GM12892 (cell line): ENCODE measurements around the gene STK32B.

Experiments
- DNase-seq: peaks from one replicate; pipeline ENCODE4 v3.0.0; 2011; ENCODE audit not compliant: insufficient read length
- FAIRE-seq: peaks from 2 replicates; lab custom pipeline; 2011; peaks lifted over from hg19 to GRCh38; lab: Jason Lieb, UNC
- POLR2A ChIP-seq: IDR thresholded peaks from 2 replicates; pipeline ENCODE4 v1.6.1; 2011; ENCODE audit warnings: low read depth, low read length, control low read depth
- POLR2AphosphoS5 ChIP-seq: IDR thresholded peaks from 2 replicates; pipeline ENCODE4 v1.6.1; 2011; ENCODE audit warnings: low read depth, low read length, control low read depth
- TAF1 ChIP-seq: IDR thresholded peaks from 2 replicates; pipeline ENCODE4 v1.6.1; 2011; ENCODE audit warnings: low read depth, mild to moderate bottlenecking, control low read depth, low read length, borderline replicate concordance

STK32B gene

DNA sequence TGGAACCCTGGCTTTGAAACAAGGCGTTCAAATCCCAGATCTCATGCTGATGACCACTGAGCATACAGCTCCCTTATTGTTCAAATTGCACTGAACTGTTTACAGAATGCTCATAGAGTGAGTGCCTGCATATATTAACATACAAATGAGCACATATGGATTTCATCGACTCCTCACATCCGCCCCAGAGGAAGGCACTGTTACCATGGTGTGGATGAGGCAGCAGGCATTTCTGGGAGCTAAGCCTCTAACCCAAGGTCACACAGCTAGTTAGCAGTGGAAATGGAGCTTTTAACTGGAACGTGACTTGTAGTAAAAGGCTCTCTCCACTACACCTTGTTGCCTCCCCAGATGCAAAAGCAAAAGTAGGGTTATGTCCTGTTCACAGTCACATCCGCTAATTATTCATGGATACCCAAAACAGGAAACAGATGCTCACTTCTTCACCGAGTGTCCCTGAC lies 289.7 kb downstream of the STK32B start:
- FAIRE-seq (no peak), DNase-seq (no peak)
- no peak for TF ChIP-seq POLR2AphosphoS5
- TF ChIP-seq POLR2A, result no peak
- TF ChIP-seq TAF1, result no peak

DNA sequence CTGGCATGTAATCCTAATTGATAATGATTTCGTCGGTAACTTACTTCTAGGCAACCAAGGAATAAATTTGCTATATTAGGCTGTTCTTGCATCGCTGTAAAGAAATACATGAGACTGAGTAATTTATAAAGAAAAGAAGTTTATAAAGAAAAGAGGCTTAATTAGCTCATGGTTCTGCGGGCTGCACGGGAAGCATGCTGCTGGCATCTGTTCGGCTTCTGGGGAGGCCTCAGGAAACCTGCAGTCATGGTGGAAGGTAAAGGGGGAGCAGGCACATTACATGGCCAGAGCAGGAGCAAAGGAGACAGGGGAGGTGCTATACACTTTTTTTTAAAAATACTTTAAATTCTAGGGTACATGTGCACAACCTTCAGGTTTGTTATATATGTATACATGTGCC lies 290.2 kb downstream of the STK32B start:
- no peak for FAIRE-seq
- TF ChIP-seq POLR2AphosphoS5, result no peak
- TF ChIP-seq TAF1, result no peak
- no peak for TF ChIP-seq POLR2A
- no peak for DNase-seq

- TF ChIP-seq TAF1 (no peak), POLR2A (no peak), POLR2AphosphoS5 (no peak)
- no peak for DNase-seq
- no peak for FAIRE-seq
Observed at GRCh38 chr4:5355846-5356245, 304.6 kb downstream of the STK32B start.

GRCh38 chr4:5357870-5358269 lies 306.6 kb downstream of the STK32B start:
- FAIRE-seq, result no peak
- TF ChIP-seq POLR2AphosphoS5, result no peak
- no peak for TF ChIP-seq TAF1
- no peak for TF ChIP-seq POLR2A
- no peak for DNase-seq

DNA sequence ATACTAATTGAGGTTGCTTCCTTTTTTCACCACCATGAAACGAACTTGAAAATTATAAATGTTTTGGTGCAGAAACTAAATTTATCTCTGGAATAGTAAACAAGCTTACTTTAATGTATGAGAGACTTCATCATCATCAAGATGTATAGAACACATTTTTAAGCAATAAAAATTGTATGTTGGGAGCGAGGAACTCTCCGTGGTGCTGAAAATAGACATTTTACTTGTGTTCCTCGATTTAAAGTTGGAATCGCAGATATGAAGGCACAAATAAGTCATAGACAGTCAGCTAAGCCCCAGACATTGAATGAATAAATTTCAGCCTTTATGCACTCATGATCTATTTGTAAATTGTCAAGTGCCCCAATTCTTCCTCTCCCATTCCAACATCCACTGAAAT lies 310.7 kb downstream of the STK32B start:
- FAIRE-seq (no peak), DNase-seq (no peak)
- no peak for TF ChIP-seq TAF1
- TF ChIP-seq POLR2A, result no peak
- no peak for TF ChIP-seq POLR2AphosphoS5

DNA sequence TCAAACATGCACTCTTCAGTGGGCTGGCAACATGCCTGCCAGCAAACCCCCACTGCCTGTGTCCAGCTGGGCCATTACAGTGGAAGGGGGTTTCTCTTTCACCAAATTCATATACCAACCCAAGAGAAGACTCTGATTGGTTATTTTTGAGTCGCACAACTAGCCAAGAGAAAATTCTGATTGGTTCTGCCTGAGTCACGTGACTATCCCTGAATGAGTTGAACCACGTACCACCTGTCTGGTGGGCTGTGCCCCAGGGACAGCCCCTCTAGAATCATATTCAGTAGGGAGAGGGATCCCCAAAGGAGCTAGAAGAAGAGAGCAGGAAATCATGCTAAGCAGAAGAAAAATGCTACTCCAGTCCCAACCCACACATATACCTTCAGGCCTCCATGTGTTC lies 313.1 kb downstream of the STK32B start:
- DNase-seq (no peak), FAIRE-seq (no peak)
- no peak for TF ChIP-seq POLR2A
- TF ChIP-seq POLR2AphosphoS5, result no peak
- no peak for TF ChIP-seq TAF1

- FAIRE-seq, result no peak
- no peak for DNase-seq
- no peak for TF ChIP-seq POLR2AphosphoS5
- no peak for TF ChIP-seq TAF1
- no peak for TF ChIP-seq POLR2A
Observed at GRCh38 chr4:5365071-5366008, 314.1 kb downstream of the STK32B start.

DNA sequence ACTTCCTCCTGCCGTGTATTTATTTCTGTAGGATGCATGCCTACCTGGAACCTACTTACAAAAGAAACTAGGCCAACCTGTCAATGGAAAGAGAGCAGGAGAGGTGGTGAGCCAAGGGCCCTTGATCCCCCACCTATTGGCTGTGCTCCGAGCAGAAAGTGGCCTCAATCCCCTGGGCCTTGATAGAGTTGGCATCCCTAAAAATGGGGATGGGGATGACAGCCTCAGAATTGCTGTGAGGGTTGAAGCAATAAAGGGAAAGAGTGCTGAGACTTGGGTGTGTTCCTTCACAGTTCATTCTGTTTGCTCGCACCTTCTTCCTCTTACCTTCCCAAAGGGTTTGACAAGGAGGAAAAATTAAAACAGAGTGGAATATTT lies 314.7 kb downstream of the STK32B start:
- no peak for TF ChIP-seq POLR2A
- TF ChIP-seq TAF1, result no peak
- no peak for TF ChIP-seq POLR2AphosphoS5
- no peak for FAIRE-seq
- DNase-seq, result no peak

DNA sequence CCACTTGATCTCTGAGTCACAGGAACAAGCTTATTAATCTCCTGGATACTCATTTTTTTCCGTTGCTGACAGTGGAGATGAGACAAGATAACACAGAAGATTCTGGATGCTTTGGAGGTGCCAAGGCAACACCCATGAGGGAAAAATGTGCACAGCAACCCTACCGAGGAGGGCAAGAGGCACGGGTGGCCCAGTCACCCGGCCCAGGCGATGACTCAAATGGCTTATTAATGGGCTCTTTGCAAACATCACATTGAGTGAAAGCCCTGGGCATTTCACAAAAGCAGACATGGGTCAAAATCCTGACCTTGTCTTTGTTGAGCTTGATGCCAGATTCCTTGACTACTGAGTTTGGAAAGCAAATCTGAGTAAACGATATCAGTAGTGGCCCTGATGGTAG lies 315.1 kb downstream of the STK32B start:
- TF ChIP-seq TAF1, result no peak
- TF ChIP-seq POLR2AphosphoS5, result no peak
- TF ChIP-seq POLR2A, result no peak
- DNase-seq, result no peak
- no peak for FAIRE-seq

- FAIRE-seq, result no peak
- DNase-seq, result no peak
- TF ChIP-seq POLR2AphosphoS5 (no peak), TAF1 (no peak), POLR2A (no peak)
Observed at GRCh38 chr4:5368426-5368825, 317.1 kb downstream of the STK32B start.

- TF ChIP-seq POLR2AphosphoS5 (no peak), TAF1 (no peak), POLR2A (no peak)
- DNase-seq (no peak), FAIRE-seq (no peak)
Observed at GRCh38 chr4:5370286-5370685, 319.0 kb downstream of the STK32B start.

DNA sequence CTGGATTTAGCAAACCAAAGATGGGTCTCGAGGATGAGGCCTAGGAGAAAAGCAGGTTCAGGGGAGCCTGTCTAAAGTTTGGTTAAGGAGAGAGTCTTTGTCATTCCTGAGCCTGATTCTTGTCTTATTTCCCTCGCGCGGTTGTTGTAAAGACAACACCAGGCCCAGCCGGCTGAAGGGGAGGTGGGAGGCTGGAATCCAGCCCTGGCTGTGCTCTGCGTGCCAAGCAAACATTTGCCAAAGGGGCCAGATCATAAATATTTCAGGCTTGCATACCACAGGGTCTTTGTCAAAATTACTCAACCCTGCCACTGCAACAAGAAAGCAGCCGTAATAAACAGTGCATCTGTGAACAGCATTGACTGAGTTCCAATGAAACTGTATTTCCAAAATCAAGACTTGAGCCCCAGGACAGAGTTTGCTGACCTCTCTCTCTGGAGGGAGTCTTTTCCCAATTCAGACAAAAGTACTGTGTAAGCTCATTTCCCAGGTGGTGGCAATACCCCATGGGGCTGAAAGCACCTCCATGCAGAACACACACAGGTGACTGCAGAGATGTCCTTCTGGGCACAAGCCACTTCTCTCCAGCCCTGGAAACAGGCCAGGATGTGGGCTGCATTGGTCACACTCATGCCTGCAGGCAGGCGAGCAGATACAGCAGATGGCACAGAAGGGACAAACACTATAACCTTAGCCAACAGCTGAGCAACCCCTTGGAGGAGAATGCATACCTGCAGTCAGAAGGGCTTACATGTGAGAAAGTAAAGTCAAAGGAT lies 320.3 kb downstream of the STK32B start:
- DNase-seq, result no peak
- FAIRE-seq, result no peak
- TF ChIP-seq TAF1 (no peak), POLR2A (no peak), POLR2AphosphoS5 (no peak)
